ENCODE measurements around the gene ARL6IP6. TPM values are rescaled to one million over a fixed set of nuclear protein-coding genes. Genes with fewer than 3 reads are reported as not detected.

The ARL6IP6 gene
- total and polyA plus RNA-seq, 2 of the 13 experiments (the other 11 are each of a cell fraction or from before 2014, with no cell fraction given) = 45.0 to 65.9 TPM

DNA sequence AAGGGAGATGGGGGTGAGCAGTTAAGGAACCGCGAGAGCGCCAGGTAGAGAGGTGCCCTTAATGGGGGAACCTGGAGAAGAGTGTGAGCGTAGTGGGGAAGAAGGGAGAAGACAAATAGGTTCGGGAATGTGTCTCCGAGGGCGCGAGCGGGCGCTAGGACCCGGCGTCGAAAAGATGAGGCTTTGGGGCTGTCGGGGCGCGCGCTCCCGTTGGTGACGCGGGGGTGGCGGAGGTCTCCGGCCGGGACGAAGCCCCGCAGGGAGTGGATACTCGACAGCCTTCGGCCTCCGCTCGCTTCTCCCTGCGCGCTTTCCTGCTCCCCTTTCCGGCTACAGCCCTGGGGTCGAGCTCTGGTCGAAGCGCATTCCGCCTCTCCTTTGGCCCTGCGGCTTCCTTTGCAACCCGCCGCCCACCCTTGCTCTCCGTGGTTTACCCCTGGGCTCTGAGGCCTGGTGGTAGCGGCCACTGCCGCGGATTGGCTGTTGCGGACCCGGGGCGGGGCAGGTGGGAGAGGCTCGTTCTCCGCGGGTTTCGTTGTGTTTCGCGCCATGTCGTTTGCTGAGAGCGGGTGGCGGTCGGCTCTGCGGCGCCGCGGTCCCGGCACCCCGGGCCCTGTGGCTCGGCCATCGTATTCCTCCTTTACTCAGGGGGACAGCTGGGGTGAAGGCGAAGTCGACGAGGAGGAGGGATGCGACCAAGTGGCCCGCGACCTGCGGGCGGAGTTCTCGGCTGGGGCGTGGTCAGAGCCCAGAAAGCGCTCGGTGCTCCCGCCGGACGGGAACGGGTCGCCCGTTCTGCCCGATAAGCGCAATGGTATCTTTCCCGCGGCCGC, at the start of gene ARL6IP6 (continued):
- TF ChIP-seq, protein P1, sequence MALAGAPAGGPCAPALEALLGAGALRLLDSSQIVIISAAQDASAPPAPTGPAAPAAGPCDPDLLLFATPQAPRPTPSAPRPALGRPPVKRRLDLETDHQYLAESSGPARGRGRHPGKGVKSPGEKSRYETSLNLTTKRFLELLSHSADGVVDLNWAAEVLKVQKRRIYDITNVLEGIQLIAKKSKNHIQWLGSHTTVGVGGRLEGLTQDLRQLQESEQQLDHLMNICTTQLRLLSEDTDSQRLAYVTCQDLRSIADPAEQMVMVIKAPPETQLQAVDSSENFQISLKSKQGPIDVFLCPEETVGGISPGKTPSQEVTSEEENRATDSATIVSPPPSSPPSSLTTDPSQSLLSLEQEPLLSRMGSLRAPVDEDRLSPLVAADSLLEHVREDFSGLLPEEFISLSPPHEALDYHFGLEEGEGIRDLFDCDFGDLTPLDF (CRISPR knock-in tag; IDR thresholded peaks at IDR 0.05) = peak; percentile 88; the same call in 1 of the 2 replicates
- TF ChIP-seq ZNF780A (CRISPR knock-in tag; IDR thresholded peaks at IDR 0.05) (peak; percentile 95; the same call in 1 of the 2 replicates), ZFP36 (IDR thresholded peaks at IDR 0.05; ENCODE audit: borderline replicate concordance, low read depth, low read length, partially characterized antibody) (no peak), ZNF121 (CRISPR knock-in tag; IDR thresholded peaks at IDR 0.05) (0 out of 2 replicates have a peak, but pooled peaks have one; percentile 16), SRF (IDR thresholded peaks at IDR 0.05; ENCODE audit: low read depth, low read length) (no peak), MLLT10 (CRISPR knock-in tag; IDR thresholded peaks at IDR 0.05) (no peak), ATAD3A (CRISPR knock-in tag; IDR thresholded peaks at IDR 0.05) (no peak; the same call in 1 of the 2 replicates), SALL2 (CRISPR knock-in tag; IDR thresholded peaks at IDR 0.05) (peak; percentile 26; the same call in 1 of the 2 replicates), KLF11 (CRISPR knock-in tag; IDR thresholded peaks at IDR 0.05) (peak; percentile 27; the same call in 1 of the 2 replicates), TMF1 (CRISPR knock-in tag; IDR thresholded peaks at IDR 0.05; ENCODE audit: low read depth) (peak; percentile 54; the same call in 1 of the 2 replicates), BHLHE40 (IDR thresholded peaks at IDR 0.05; ENCODE audit: low read length) (peak; percentile 95), ERF (CRISPR knock-in tag; IDR thresholded peaks at IDR 0.05) (peak; percentile 55; the same call in 1 of the 2 replicates), BCL6 (CRISPR knock-in tag; IDR thresholded peaks at IDR 0.05) (no peak)
- TF ChIP-seq, protein P2, sequence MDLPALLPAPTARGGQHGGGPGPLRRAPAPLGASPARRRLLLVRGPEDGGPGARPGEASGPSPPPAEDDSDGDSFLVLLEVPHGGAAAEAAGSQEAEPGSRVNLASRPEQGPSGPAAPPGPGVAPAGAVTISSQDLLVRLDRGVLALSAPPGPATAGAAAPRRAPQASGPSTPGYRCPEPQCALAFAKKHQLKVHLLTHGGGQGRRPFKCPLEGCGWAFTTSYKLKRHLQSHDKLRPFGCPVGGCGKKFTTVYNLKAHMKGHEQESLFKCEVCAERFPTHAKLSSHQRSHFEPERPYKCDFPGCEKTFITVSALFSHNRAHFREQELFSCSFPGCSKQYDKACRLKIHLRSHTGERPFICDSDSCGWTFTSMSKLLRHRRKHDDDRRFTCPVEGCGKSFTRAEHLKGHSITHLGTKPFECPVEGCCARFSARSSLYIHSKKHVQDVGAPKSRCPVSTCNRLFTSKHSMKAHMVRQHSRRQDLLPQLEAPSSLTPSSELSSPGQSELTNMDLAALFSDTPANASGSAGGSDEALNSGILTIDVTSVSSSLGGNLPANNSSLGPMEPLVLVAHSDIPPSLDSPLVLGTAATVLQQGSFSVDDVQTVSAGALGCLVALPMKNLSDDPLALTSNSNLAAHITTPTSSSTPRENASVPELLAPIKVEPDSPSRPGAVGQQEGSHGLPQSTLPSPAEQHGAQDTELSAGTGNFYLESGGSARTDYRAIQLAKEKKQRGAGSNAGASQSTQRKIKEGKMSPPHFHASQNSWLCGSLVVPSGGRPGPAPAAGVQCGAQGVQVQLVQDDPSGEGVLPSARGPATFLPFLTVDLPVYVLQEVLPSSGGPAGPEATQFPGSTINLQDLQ (CRISPR knock-in tag; IDR thresholded peaks at IDR 0.05) = peak; percentile 88
- TF ChIP-seq, protein P3, sequence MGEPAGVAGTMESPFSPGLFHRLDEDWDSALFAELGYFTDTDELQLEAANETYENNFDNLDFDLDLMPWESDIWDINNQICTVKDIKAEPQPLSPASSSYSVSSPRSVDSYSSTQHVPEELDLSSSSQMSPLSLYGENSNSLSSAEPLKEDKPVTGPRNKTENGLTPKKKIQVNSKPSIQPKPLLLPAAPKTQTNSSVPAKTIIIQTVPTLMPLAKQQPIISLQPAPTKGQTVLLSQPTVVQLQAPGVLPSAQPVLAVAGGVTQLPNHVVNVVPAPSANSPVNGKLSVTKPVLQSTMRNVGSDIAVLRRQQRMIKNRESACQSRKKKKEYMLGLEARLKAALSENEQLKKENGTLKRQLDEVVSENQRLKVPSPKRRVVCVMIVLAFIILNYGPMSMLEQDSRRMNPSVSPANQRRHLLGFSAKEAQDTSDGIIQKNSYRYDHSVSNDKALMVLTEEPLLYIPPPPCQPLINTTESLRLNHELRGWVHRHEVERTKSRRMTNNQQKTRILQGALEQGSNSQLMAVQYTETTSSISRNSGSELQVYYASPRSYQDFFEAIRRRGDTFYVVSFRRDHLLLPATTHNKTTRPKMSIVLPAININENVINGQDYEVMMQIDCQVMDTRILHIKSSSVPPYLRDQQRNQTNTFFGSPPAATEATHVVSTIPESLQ (CRISPR knock-in tag; conservative IDR thresholded peaks at IDR 0.05) = no peak
- TF ChIP-seq, protein P4, sequence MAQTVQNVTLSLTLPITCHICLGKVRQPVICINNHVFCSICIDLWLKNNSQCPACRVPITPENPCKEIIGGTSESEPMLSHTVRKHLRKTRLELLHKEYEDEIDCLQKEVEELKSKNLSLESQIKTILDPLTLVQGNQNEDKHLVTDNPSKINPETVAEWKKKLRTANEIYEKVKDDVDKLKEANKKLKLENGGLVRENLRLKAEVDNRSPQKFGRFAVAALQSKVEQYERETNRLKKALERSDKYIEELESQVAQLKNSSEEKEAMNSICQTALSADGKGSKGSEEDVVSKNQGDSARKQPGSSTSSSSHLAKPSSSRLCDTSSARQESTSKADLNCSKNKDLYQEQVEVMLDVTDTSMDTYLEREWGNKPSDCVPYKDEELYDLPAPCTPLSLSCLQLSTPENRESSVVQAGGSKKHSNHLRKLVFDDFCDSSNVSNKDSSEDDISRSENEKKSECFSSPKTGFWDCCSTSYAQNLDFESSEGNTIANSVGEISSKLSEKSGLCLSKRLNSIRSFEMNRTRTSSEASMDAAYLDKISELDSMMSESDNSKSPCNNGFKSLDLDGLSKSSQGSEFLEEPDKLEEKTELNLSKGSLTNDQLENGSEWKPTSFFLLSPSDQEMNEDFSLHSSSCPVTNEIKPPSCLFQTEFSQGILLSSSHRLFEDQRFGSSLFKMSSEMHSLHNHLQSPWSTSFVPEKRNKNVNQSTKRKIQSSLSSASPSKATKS (CRISPR knock-in tag; IDR thresholded peaks at IDR 0.05) = peak; percentile 94; the same call in 1 of the 2 replicates
- TF ChIP-seq, protein P5, sequence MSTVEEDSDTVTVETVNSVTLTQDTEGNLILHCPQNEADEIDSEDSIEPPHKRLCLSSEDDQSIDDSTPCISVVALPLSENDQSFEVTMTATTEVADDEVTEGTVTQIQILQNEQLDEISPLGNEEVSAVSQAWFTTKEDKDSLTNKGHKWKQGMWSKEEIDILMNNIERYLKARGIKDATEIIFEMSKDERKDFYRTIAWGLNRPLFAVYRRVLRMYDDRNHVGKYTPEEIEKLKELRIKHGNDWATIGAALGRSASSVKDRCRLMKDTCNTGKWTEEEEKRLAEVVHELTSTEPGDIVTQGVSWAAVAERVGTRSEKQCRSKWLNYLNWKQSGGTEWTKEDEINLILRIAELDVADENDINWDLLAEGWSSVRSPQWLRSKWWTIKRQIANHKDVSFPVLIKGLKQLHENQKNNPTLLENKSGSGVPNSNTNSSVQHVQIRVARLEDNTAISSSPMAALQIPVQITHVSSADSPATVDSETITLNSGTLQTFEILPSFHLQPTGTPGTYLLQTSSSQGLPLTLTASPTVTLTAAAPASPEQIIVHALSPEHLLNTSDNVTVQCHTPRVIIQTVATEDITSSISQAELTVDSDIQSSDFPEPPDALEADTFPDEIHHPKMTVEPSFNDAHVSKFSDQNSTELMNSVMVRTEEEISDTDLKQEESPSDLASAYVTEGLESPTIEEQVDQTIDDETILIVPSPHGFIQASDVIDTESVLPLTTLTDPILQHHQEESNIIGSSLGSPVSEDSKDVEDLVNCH (CRISPR knock-in tag; IDR thresholded peaks at IDR 0.05) = 0 out of 2 replicates have a peak, but pooled peaks have one; percentile 53
